CD4-positive, alpha-beta T cell treated with Interleukin-2 at 100 ng/mL for 4 hours (primary cell): ENCODE results near the gene B2M.
A peak's percentile ranks its signal among the peaks of the same experiment; 100 is the strongest.
"Not testable (repeated sequence)": the region's sequence is repeated elsewhere in the genome, so short reads cannot be mapped to it uniquely, and the experiment has no call there.

Experiments used
- DNase-seq: peaks from one replicate; pipeline ENCODE4 v3.0.0-alpha.2; 2020; ENCODE audit warnings: low spot score

Gene B2M

GRCh38 chr15:44698641-44699040 is 12.7 kb upstream of the B2M start:
- DNase-seq = no peak

- not testable (repeated sequence) for DNase-seq
Observed at GRCh38 chr15:44700676-44701075, 10.6 kb upstream of the B2M start.

DNA sequence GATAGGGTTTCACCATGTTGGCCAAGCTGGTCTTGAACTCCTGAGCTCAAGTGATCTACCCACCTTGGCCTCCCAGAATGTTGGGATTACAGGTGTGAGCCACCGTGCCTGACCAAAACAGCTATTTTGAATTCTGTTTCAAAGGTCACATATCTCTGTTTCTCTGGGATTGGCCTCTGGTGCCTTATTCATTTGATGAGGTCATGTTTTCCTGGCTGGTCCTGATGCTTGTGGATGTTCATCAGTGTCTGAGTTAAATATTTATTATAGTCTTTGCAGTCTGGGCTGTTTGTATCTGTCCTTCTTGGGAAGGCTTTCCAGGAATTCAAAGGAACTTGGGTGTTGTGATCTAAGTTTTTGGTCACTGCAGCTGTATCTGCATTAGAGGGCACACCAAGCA is 5.3 kb upstream of the B2M start:
- DNase-seq = no peak

DNA sequence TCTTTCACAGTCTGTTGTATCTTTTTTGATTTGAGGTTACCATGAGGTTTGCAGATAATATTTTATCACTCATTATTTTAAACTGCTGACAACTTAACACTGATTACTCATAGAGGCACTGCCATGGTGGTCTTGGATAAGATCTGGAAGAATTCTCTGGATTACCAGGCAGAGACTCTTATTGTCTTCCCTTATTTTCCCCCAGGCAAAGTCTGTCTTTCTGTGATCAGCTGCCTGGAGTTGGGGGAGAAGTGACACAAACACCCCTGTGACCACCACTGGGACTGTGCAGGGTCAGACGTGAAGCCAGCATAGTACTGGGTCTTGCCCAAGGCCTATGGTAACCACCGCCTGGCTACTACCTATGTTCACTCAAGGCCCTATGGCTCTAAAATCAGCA is 4.9 kb upstream of the B2M start:
- DNase-seq = no peak

- DNase-seq = no peak
Observed at GRCh38 chr15:44706946-44707636, 4.2 kb upstream of the B2M start.

GRCh38 chr15:44710236-44711095 is 851 bp upstream of the B2M start:
- peak; percentile 61 for DNase-seq

DNA sequence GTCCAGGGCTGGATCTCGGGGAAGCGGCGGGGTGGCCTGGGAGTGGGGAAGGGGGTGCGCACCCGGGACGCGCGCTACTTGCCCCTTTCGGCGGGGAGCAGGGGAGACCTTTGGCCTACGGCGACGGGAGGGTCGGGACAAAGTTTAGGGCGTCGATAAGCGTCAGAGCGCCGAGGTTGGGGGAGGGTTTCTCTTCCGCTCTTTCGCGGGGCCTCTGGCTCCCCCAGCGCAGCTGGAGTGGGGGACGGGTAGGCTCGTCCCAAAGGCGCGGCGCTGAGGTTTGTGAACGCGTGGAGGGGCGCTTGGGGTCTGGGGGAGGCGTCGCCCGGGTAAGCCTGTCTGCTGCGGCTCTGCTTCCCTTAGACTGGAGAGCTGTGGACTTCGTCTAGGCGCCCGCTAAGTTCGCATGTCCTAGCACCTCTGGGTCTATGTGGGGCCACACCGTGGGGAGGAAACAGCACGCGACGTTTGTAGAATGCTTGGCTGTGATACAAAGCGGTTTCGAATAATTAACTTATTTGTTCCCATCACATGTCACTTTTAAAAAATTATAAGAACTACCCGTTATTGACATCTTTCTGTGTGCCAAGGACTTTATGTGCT is 527 bp downstream of the B2M start:
- DNase-seq = peak; percentile 62

DNA sequence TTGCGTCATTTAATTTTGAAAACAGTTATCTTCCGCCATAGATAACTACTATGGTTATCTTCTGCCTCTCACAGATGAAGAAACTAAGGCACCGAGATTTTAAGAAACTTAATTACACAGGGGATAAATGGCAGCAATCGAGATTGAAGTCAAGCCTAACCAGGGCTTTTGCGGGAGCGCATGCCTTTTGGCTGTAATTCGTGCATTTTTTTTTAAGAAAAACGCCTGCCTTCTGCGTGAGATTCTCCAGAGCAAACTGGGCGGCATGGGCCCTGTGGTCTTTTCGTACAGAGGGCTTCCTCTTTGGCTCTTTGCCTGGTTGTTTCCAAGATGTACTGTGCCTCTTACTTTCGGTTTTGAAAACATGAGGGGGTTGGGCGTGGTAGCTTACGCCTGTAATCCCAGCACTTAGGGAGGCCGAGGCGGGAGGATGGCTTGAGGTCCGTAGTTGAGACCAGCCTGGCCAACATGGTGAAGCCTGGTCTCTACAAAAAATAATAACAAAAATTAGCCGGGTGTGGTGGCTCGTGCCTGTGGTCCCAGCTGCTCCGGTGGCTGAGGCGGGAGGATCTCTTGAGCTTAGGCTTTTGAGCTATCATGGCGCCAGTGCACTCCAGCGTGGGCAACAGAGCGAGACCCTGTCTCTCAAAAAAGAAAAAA is 1.2 kb downstream of the B2M start:
- DNase-seq = peak; percentile 79

- no peak for DNase-seq
Observed at GRCh38 chr15:44713006-44713966, 2.0 kb downstream of the B2M start.

DNA sequence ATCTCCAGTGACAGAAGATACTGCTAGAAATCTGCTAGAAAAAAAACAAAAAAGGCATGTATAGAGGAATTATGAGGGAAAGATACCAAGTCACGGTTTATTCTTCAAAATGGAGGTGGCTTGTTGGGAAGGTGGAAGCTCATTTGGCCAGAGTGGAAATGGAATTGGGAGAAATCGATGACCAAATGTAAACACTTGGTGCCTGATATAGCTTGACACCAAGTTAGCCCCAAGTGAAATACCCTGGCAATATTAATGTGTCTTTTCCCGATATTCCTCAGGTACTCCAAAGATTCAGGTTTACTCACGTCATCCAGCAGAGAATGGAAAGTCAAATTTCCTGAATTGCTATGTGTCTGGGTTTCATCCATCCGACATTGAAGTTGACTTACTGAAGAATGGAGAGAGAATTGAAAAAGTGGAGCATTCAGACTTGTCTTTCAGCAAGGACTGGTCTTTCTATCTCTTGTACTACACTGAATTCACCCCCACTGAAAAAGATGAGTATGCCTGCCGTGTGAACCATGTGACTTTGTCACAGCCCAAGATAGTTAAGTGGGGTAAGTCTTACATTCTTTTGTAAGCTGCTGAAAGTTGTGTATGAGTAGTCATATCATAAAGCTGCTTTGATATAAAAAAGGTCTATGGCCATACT is 4.0 kb downstream of the B2M start:
- DNase-seq = no peak

DNA sequence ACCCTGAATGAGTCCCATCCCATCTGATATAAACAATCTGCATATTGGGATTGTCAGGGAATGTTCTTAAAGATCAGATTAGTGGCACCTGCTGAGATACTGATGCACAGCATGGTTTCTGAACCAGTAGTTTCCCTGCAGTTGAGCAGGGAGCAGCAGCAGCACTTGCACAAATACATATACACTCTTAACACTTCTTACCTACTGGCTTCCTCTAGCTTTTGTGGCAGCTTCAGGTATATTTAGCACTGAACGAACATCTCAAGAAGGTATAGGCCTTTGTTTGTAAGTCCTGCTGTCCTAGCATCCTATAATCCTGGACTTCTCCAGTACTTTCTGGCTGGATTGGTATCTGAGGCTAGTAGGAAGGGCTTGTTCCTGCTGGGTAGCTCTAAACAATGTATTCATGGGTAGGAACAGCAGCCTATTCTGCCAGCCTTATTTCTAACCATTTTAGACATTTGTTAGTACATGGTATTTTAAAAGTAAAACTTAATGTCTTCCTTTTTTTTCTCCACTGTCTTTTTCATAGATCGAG is 4.5 kb downstream of the B2M start:
- DNase-seq = no peak

GRCh38 chr15:44716983-44717602 is 5.8 kb downstream of the B2M start:
- no peak for DNase-seq

- DNase-seq = no peak
Observed at GRCh38 chr15:44718180-44718926, 7.0 kb downstream of the B2M start.

- no peak for DNase-seq
Observed at GRCh38 chr15:44718927-44719292, 7.6 kb downstream of the B2M start.

DNA sequence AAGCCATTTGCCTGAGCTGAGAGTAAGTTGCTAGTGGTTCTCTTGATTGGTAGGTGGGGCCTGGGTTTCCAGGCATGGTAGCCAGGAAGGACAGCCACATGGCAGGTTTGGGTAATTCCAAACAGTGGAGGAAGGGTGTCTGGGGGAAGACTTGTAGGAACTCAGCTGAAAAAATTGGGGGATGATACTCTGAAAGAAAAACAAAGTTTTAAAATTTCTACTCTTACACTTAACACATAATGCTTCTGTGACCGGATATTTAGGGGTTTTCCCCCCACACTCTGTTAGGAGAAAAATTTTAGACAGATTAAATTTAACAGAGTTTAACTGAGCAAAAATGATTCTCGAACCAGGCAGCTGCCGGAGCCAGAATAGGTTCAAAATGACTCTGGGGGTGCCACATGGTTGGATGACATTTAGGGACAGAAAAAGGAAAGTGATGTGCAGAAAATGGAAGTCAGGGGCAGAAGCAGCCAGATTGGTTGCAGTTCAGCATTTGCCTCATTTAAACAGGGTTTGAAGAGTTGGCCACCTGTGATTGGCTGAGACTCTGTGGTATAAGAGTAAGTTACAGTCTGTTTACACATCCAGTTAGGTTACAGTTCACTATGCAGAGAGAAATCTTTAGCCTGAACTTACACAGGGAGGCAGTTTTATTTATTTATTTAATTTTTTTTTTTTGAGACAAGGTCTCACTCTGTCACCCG is 8.1 kb downstream of the B2M start:
- peak; percentile 70 for DNase-seq

DNA sequence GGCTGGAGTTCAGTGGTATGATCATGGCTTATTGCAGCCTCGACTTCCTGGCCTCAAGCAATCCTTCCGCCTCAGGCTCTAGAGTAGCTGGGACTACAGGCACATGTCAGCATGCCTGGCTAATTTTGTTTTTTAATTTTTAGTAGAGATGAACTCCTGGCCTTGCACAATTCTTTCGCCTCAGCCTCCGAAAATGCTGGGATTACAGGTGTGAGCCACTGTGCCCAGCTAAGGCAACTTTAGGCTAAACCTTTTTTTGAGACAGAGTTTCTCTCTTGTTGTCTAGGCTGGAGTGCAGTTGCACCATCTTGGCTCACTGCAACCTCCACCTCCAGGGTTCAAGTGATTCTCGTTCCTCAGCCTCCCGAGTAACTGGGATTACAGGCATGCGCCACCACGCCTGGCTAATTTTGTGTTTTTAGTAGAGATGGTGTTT is 8.7 kb downstream of the B2M start:
- DNase-seq = not testable (repeated sequence)

GRCh38 chr15:44720460-44721176 is 9.3 kb downstream of the B2M start:
- DNase-seq = no peak

DNA sequence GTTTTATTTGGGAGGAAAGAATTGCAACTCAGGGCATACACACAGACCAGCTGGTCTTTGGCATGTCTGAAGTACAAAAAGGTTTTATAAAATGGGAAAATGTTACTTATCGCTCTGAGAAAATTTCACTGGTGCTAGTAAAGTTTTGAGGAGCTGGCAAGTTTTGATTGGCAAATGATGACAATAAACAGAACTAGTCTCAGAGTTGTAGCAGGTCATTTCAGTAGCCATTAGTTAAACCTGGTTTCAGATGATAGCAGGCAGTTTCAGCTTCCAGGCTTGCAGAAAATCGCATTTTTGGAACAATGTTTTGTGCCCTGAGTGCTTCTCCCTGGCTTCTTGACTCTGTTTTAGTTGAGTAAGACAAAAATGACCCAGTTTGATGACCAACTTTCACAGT is 10.7 kb downstream of the B2M start:
- no peak for DNase-seq
